ENCODE results near the gene MOBP. TPM values are rescaled to one million over a fixed set of nuclear protein-coding genes. Genes with fewer than 3 reads are reported as not detected.

The MOBP gene
- total and polyA plus RNA-seq, 9 of the 15 experiments (the other 6 are each of a cell fraction or from before 2014, with no cell fraction given), result 0.09 to 0.33 (median 0.11) TPM; not detected in 4

GRCh38 chr3:39531665-39532064, 64.2 kb downstream of the MOBP start:
- in situ Hi-C loops (cut with MboI), result no loop called here
- no peak for DNase-seq (ENCODE audit: extremely low read depth in 1 of 4, low spot score in 3 of 4)
- intact Hi-C loops (cut with micrococcal nuclease), result no loop called here
- Histone ChIP-seq H3K4me3 (no peak overlapping the region), H3K36me3 (ENCODE audit: control insufficient read depth, insufficient read depth, low read length) (no peaks in the 10 kb centered on the region), H3K9me1 (ENCODE audit: control insufficient read depth, insufficient read depth, low read length) (no peaks in the 10 kb centered on the region), H3K27ac (ENCODE audit: extremely low read depth, low read depth, low read length) (no peak overlapping the region), H3K4me1 (replicated peaks in 1 of 2; ENCODE audit: control insufficient read depth in 2 of 2, insufficient read depth in 2 of 2, low read length in 2 of 2) (no peaks in the 10 kb centered on the region), H3K9me3 (replicated peaks; ENCODE audit: control insufficient read depth, insufficient read depth, low read depth, low read length) (no peaks in the 10 kb centered on the region), H3K27me3 (ENCODE audit: control insufficient read depth in 2 of 2, insufficient read depth in 2 of 2, low read length in 2 of 2) (peaks cover 2 to 17% of the 10 kb centered on the region in 2 experiments; a peak in 1 of 5 replicates), H3K4me2 (ENCODE audit: insufficient read depth, low read length) (no peak overlapping the region), H3K9ac (ENCODE audit: insufficient read depth in 1 of 2, low read depth in 2 of 2, low read length in 2 of 2) (no peak overlapping the region), H3K79me2 (ENCODE audit: control insufficient read depth, insufficient read depth, low read length) (no peaks in the 10 kb centered on the region), H4K20me1 (replicated peaks; ENCODE audit: control insufficient read depth, insufficient read depth, low read length) (no peaks in the 10 kb centered on the region), H2AFZ (ENCODE audit: low read depth, low read length) (no peak overlapping the region)
- ChIA-PET POLR2A (interaction anchor here (1.2 kb wide), 1 partner anchor 8 kb away, joined by 3 read pairs; no protein-coding TSS in a partner anchor), CTCF (ENCODE audit: low intra/inter-chr PET ratio) (no interaction called here)
- ATAC-seq, result no peak
- no peak for TF ChIP-seq ATF4 (CRISPR knock-in tag; IDR thresholded peaks at IDR 0.05)
- TF ChIP-seq ARID1B (IDR thresholded peaks at IDR 0.05), result no peak
- no peak for TF ChIP-seq HNRNPH1 (optimal IDR thresholded peaks at IDR 0.05; ENCODE audit: low read depth, low read length)
- TF ChIP-seq ZNF830 (CRISPR knock-in tag; IDR thresholded peaks at IDR 0.05), result no peak
- TF ChIP-seq YBX1 (IDR thresholded peaks at IDR 0.05), result no peak
- no peak for TF ChIP-seq GTF2F1 (IDR thresholded peaks at IDR 0.05; ENCODE audit: low read depth, low read length)
- no peak for TF ChIP-seq SMARCE1 (IDR thresholded peaks at IDR 0.05)
- TF ChIP-seq JUN (IDR thresholded peaks at IDR 0.05; ENCODE audit: borderline replicate concordance, low read depth, low read length), result no peak
- TF ChIP-seq JUN (CRISPR knock-in tag; IDR thresholded peaks at IDR 0.05; ENCODE audit: borderline replicate concordance), result no peak
- TF ChIP-seq MITF (IDR thresholded peaks at IDR 0.05), result no peak
- no peak for TF ChIP-seq THRB (CRISPR knock-in tag; conservative IDR thresholded peaks at IDR 0.05)
- BruUV-seq (replicated peaks), result no TSS peak
- FAIRE-seq, result no peak
- 3% methylated on average over 3 of the region's 3 CpGs for WGBS (ENCODE audit: insufficient coverage, low coverage, missing lambda C conversion rate)

Data from K562 (cell line).